ENCODE measurements around the gene CAPN2.

- TF ChIP-seq CTCF (IDR thresholded peaks at IDR 0.05 in 8 of 11, conservative IDR thresholded peaks at IDR 0.05 in 3 of 11) (no peak), POLR2A (IDR thresholded peaks at IDR 0.05) (no peak)
Measured at GRCh38 chr1:223754681-223755431, 42.5 kb downstream of the CAPN2 start.

Measured in spleen (tissue), 7 donors.